GM23338 (cell line): ENCODE results near the gene MCM3AP. TPM values are rescaled to one million over a fixed set of nuclear protein-coding genes. Genes with fewer than 3 reads are reported as not detected.

Experiments
- polyA plus RNA-seq: library from polyadenylated mRNA; unstranded; fragments of >200 nt; fragmentation: Nextera tagmentation; extraction: Ambion mirVana; gene quantifications from 2 replicates; pipeline ENCODE4 v1.2.1, GENCODE V29; 2016
- total RNA-seq: library from RNA; depleted of rRNA; stranded (reverse); fragments of >200 nt; shearing (Covaris generic); gene quantifications from 2 replicates; pipeline ENCODE4 v1.2.3, GENCODE V29; 2014; rRNA removed

The MCM3AP gene
- total and polyA plus RNA-seq, 2 experiments from 2014 or later: 39.2 to 123 TPM

Other genes with a start within 250 kb of the MCM3AP start
- 68.5 and 89.2 TPM in 2 replicates for gene COL6A2, start 187.5 kb downstream of the MCM3AP start, total RNA-seq
- gene COL6A2, start 187.5 kb downstream of the MCM3AP start, polyA plus RNA-seq: 28.4 and 31.8 TPM in 2 replicates
- 0.90 and 3.3 TPM in 2 replicates for gene FTCD, start 130.0 kb downstream of the MCM3AP start, total RNA-seq
- 2.3 and 2.6 TPM in 2 replicates for gene FTCD, start 130.0 kb downstream of the MCM3AP start, polyA plus RNA-seq
- gene SPATC1L, start 101.2 kb downstream of the MCM3AP start, total RNA-seq: 30.7 and 37.6 TPM in 2 replicates
- gene SPATC1L, start 101.2 kb downstream of the MCM3AP start, polyA plus RNA-seq: 69.6 and 70.2 TPM in 2 replicates
- 216 and 237 TPM in 2 replicates for gene LSS, start 56.8 kb downstream of the MCM3AP start, total RNA-seq
- gene LSS, start 56.8 kb downstream of the MCM3AP start, polyA plus RNA-seq: 49.3 and 55.0 TPM in 2 replicates
- gene YBEY, start 731 bp upstream of the MCM3AP start, total RNA-seq: 31.8 and 33.0 TPM in 2 replicates
- gene YBEY, start 731 bp upstream of the MCM3AP start, polyA plus RNA-seq: 28.1 and 34.0 TPM in 2 replicates
- 14.9 and 17.7 TPM in 2 replicates for gene C21orf58, start 38.3 kb upstream of the MCM3AP start, total RNA-seq
- gene C21orf58, start 38.3 kb upstream of the MCM3AP start, polyA plus RNA-seq: 22.4 and 23.9 TPM in 2 replicates
- 38.4 and 39.6 TPM in 2 replicates for gene PCNT, start 38.5 kb upstream of the MCM3AP start, total RNA-seq
- 39.6 and 46.1 TPM in 2 replicates for gene PCNT, start 38.5 kb upstream of the MCM3AP start, polyA plus RNA-seq
- 34.4 and 36.3 TPM in 2 replicates for gene DIP2A, start 173.3 kb upstream of the MCM3AP start, total RNA-seq
- gene DIP2A, start 173.3 kb upstream of the MCM3AP start, polyA plus RNA-seq: 15.9 and 18.5 TPM in 2 replicates